HG02938 (cell line): Measurements from ENCODE around the gene ZCCHC4.

ENCODE experiments used
- ATAC-seq: cut with Tn5 transposase; IDR thresholded peaks from one replicate; pipeline ENCODE4 v1.9.1; 2021; ENCODE audit warnings: mild to moderate bottlenecking, moderate library complexity; ENCODE audit not compliant: unreplicated experiment

ZCCHC4 gene

DNA sequence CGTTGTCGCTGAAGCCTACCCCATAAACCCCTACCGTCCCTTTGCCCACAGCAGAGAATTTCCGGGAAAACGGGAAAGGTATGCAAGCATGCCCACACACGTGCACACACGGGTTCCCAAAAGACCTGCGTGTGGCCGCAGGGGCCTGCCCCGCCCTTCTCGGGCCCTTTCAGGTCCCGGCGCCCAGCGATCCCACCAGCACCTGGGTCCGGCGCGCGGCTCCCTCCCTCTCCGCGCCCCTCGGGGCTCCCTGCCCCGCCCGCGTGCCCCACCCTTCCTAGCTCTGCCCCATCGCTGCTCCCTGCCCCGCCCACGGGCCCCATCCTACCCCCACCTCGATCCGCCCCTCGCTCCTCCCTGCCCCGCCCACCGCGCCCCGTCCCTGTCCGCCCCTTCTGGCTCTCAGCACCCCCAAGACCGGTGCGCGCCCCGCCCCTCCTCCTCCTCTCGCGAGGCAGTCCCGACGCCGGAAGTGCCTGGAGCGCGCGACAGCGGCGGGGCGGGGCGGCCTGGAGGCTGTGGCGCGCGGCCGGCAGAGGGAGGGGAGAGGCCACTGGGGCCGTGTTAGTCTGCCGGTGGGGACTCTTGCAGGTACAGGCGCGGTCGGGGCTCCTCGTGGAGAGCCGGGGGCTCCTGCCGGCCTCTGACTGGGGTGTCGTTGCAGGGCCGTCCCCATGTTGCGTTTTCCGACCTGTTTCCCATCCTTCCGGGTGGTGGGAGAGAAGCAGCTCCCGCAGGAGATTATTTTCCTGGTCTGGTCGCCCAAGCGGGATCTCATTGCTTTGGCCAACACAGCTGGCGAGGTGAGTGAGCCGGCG lies 64.4 kb downstream of the ZCCHC4 start, which contains the start of gene ANAPC4:
ANAPC4 (plus strand) TSS at position 510 of the 818 bp plus-strand sequence; CDS start at position 675, 165 bp downstream.
- ATAC-seq = peak; percentile 90

DNA sequence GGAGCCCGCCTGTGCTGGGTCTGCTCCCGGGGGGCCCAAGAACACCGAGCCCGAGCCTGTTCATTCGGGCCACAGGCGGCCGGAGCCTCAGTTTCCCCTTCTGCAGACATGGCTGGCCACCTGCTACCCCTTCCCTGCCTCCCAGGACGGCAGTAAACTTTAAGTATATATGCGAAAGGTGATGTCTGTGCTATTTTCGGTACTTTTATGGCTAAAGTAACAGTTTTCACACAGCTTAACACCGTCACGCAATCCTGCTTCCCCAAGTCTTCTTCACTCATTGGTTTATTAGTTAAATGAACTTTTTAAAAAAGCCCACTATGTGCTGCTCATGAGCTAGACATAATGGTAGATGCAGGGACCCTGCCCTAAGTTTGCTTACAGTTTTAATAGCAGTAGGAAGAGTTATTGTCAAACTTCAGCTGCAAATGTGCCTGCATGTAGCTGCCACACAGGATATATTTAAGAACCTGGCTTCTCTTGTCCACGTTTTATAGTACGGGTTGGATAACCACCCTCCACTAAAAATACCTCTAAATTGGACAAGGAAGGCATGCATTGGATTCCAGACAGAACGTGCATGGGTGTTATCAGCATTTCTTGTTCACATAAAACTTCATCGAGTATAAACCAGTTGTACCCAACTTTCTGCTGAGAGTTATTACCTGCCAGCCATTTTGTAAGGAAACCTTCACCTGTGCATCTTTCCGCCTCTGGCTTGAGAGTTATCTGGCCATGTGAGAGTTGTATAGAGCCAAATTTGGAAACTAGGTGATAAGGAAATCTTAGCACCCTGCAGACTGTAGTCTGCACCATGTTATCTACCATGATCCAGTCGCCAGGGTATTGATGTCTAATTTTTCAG lies 65.2 kb downstream of the ZCCHC4 start:
- peak; percentile 15 for ATAC-seq

DNA sequence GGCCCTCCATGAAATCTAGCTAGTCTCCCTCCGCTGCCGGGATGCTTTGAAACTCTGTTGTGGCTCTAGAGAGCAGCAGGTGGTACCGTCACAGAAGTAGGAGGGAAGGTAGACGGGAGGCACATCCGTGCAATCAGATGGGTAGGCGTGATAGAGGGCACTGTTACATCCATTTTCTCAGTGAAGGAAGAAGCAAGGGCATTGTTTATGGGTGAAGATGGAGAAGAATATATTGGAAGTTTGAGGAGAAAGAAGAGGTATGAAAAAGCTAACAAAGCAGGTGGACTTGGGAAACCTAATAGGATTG lies 65.8 kb downstream of the ZCCHC4 start:
- no peak for ATAC-seq

GRCh38 chr4:25379591-25379990 lies 67.0 kb downstream of the ZCCHC4 start:
- no peak for ATAC-seq

DNA sequence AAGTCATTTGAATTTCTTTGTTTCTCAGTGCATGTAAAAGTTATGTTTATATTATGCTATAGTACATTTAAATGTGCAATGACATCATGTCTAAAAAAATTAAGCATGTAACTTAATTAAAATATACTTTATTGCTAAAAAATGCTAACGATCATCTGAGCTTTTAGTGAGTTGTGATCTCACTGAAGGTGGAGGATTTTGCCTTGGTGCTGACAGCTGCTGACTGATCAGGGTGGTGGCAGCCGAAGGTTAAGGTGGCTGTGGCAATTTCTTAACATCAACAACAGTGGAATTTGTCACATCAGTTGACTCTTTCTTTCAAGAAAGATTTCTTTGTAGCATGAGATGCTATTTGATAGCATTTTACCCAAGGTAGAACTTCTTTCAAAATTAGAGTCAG lies 71.1 kb downstream of the ZCCHC4 start:
- ATAC-seq = no peak

DNA sequence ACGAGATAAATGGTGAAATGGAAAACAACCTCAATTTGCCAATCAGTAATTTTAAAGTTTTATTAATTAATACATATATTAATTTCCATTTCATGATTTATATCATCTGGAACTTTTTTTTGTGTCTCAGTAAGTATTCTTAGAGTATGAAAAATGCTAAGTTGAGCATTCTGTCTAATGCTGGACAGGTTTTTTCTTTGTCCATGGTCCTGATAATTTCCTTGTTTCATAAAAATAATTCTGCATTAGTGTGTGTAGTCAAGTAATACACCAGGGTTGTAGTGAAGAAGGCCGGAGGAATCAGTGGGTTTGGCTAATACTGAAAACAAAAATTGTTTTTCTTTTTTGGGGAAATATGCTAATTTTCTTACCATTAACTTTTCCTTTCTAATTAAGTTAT lies 74.4 kb downstream of the ZCCHC4 start:
- ATAC-seq = no peak

DNA sequence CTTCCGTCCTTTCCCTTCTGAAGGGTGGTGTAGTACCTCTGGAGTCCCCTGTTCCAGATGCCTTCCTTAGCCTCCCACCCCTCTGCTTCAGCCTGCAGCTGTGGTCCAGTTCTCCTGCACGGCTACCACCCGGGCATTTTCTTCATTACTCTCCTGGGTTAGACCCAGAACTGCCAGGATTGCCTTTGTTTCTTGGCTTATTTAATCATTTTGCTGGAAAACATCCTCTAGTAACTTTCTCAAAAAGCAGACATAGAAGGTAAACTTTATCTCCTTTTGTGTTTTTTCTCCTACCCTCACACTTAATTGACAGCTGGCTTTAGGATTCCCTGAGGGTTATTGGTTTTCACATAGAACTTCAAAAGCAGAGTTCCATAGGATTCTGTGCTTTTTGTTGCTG lies 84.7 kb downstream of the ZCCHC4 start:
- no peak for ATAC-seq

DNA sequence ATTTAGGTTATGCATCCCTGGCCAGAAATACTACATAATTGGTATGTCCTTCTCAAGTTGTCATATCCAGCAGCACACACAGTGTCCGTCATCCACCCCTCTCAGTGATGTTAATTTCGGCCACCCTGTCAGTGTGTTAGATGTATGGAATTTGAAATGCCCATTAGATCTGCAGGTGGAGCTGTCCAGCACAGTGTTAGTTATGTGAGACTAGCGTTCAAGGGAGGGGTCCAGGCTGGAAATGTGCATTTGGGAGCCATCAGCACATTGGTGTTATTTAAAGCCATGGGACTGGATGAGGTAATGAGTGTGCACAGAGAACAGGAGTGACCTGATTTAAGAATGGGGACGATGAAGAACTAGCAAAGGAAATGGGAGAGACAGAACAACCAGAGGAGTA lies 86.9 kb downstream of the ZCCHC4 start:
- ATAC-seq = no peak

DNA sequence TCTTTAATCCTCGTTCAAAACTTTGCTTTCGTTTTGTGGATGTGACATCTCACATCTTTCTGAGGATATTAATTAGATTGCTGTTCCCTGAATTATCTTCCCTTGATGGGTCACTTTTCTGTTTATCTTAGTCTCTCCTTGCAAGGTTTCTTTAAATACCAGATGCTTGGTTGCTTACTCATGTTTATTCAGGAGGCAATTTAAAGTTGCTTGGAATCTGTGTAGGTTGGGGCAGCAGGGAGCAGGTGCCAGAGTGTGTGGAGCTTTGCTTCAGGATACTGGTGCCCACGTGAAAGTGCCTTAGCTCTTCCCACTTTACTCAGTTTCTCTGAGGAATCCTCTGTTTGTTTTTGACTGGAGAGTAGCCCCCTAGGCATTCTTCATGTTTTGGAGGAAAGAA lies 88.5 kb downstream of the ZCCHC4 start:
- ATAC-seq = no peak

DNA sequence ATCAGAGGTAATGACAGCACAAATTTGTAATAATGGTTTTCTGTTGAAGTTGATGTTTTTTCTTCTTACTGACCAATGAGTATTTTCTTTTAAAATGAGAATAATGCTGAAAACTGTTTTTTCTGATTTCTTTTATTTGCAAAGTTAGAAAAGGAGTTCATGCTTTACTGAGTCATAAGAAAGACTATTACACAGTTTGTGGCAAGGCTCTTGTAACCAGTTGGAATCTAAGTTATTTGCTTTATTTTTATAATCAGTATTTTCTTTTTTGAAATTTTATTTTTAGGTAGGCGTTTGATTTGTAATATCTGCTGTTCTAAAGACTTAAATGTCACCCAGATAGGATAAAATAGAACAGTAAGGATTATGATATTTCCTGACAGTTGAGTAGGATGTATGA lies 89.9 kb downstream of the ZCCHC4 start:
- no peak for ATAC-seq

DNA sequence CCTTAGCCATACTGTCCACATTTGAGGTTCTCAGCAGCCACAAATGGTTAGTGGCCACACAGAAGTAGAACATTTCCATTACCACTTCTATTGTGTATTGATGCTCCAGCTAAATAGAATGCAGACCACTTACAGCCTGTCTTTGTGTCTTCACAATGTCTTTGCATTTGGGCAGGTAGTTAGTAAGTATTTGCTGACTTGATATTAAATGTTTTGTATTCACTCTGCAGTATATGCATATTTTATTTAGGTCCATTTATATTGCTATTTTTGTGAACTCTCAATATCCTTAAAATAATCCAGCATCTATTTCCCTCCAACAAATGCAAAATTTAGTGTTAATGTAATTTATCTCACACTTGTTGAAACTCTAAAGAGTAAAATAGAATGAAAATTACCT lies 91.1 kb downstream of the ZCCHC4 start:
- ATAC-seq = no peak

DNA sequence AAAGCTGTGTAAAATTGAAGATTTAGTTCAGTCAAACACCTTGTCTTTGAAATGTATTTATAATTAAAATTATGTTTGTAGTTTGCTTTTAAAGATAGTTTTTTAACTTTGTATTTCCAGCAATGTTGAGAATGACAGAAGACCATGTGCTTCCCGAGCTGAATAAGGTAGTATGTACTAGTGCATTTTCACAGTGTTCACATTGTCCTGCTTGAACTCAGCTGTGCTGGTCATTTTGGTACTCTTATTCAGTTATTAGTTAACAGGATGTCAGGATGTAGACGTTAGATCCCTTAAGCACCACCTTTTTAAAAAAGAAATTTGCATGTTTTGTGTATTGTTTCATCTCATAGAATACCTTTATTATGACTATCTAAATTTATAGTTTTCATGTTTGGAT lies 92.9 kb downstream of the ZCCHC4 start:
- ATAC-seq = no peak

GRCh38 chr4:25406081-25406692 lies 93.6 kb downstream of the ZCCHC4 start:
- no peak for ATAC-seq

GRCh38 chr4:25410820-25411529 lies 98.4 kb downstream of the ZCCHC4 start:
- ATAC-seq = no peak

DNA sequence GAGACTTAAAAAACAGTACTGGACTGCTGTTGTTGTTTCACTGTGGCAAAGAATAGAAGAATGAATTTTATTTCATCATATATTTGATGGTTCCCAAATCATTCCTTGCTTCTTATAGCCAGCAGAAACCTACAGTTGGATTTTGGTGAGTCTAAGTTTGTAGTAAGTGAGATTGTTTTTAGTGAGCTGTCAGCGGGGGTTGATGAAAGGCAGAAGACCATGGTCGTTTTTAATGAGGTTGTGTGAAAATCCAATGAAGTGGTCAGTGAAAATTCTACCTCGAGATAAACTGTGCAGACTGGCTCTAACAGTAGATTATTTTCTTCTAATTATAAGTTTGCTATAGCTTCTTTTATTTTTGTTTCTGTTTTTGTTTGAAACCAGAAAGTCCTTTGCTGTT lies 100.7 kb downstream of the ZCCHC4 start:
- no peak for ATAC-seq

GRCh38 chr4:25417014-25417413 lies 104.4 kb downstream of the ZCCHC4 start:
- ATAC-seq = no peak
